ENCODE data around the gene SIPA1.
"Not testable (repeated sequence)": the region's sequence is repeated elsewhere in the genome, so short reads cannot be mapped to it uniquely, and the experiment has no call there.

SIPA1 gene

DNA sequence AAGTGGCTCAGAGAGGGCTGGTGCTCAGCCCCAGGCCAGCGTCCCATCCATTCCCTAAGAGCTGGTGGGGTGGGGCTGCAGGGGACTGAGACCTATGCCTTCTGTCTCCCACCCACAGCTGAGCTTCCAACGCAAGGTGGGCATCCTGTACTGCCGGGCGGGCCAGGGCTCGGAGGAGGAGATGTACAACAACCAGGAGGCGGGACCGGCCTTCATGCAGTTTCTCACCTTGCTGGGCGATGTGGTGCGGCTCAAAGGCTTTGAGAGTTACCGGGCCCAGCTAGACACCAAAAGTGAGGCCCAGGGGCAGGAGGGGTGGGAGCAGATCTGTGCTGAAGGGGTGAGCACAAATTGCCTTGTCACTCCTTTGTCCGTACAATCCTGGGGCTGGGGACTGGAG is 6.9 kb downstream of the SIPA1 start:
- DNase-seq, result no peak

DNA sequence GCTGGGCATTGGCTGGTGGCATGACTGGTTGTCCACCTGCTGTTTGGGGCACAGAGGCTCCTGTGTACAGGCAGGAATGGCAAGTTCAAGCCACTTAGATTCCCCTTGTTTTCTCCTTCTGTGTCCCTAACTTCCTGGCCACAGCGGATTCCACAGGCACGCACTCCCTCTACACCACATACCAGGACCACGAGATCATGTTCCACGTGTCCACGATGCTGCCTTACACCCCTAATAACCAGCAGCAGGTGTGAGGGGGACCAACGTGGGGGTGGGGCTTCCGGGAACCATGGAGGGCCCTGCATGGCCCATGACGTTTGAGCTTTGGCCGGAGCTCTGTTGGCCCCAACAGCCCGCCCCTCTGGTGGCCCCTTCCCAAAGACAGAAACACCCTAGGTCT is 7.8 kb downstream of the SIPA1 start:
- peak; percentile 44 for DNase-seq

DNA sequence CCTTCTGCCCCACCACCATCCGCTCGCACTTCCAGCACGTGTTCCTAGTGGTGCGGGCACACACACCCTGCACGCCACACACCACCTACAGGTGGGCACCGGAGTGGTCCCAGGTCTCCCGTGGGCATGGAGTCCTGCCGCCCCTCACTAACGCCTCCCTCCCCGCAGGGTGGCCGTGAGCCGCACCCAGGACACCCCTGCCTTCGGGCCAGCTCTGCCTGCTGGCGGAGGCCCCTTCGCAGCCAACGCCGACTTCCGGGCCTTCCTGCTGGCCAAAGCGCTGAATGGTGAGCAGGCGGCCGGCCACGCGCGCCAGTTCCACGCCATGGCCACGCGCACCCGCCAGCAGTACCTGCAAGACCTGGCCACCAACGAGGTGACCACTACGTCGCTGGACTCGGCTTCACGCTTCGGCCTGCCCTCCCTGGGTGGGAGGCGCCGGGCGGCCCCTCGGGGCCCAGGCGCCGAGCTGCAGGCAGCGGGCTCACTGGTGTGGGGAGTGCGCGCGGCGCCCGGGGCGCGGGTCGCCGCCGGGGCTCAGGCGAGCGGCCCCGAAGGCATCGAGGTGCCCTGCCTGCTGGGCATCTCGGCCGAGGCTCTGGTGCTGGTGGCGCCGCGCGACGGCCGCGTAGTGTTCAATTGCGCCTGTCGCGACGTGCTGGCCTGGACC is 8.5 kb downstream of the SIPA1 start:
- DNase-seq, result no peak

DNA sequence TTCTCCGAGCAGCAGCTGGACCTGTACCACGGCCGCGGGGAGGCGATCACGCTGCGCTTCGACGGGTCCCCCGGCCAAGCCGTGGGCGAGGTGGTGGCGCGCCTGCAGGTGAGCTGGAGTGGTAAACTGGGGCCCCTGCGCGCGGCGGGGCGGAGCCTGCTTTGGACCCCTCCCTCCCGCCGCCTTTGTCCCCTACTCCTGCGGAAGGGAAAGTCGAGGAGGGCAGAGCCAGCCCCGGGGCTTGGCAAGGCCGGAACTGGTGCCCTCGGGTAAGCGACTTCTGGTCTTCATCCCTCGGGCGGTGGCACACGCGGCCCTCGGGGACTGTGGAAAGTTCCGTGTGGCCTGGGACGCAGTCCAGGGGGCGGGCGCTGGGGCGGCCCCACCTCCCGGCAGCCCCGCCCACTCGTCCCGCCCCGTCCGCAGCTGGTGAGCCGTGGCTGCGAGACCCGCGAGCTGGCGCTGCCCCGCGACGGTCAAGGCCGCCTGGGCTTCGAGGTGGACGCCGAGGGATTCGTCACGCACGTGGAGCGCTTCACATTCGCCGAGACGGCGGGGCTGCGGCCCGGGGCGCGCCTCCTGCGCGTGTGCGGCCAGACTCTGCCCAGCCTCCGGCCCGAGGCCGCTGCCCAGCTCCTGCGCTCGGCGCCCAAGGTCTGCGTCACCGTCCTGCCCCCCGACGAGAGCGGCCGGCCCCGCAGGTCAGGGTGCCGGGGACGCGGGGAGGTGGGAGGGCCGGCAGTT is 9.2 kb downstream of the SIPA1 start:
- peak; percentile 13 for DNase-seq

DNA sequence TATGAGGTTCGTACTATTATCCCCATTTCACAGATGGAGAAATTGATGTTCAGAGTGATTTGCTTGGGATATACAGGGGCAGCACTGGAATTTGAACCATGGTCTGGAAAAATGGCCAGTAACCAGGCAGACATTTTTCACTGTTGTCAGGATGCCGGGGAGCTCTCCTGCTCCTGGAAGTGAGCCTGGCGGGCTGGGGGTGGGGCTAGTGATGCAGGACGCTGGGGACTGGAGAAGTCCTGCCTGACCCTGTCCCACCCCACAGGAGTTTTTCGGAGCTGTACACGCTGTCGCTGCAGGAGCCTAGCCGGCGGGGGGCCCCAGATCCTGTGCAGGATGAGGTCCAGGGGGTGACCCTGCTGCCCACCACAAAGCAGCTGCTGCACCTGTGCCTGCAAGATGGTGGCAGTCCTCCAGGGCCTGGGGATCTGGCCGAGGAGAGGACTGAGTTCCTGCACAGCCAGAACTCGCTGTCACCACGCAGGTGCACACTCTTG is 11.1 kb downstream of the SIPA1 start:
- no peak for DNase-seq

DNA sequence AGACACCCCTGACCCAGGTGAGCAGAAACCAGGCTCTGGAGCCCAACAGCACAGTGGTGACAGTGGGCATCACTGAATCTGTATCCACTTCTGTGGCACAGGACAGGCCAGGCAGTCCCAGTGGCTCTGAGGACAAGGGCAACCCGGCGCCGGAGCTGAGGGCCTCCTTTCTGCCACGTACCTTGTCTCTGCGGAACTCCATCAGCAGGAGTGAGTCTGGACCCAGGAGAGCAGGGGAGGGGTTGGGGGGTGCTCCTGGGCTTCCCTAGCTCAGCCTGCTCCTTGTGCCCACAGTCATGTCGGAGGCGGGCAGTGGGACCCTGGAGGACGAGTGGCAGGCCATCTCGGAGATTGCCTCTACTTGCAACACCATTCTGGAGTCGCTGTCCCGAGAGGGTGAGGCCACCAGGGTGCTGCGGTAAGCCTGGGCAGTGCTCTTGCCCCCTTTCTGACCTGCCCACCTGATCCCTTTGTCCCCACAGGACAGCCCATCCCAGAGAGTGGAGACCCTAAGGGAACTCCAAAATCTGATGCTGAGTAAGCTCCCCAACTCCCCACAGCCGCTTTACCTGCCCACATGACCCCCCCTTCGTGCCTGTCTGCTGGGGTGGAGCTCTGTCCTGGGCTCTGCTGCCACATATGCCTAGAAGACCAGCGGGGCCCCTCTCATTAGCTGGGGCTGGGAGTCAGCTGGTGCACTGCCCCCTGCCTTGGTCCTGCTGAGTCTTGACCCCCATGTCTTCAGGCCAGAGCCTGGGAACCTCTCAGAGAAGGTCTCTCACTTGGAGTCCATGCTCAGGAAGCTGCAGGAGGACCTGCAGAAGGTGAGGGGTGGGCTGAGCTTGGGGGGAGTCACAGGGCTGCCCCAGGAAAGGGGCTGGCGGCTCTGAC is 12.0 kb downstream of the SIPA1 start:
- DNase-seq, result no peak

DNA sequence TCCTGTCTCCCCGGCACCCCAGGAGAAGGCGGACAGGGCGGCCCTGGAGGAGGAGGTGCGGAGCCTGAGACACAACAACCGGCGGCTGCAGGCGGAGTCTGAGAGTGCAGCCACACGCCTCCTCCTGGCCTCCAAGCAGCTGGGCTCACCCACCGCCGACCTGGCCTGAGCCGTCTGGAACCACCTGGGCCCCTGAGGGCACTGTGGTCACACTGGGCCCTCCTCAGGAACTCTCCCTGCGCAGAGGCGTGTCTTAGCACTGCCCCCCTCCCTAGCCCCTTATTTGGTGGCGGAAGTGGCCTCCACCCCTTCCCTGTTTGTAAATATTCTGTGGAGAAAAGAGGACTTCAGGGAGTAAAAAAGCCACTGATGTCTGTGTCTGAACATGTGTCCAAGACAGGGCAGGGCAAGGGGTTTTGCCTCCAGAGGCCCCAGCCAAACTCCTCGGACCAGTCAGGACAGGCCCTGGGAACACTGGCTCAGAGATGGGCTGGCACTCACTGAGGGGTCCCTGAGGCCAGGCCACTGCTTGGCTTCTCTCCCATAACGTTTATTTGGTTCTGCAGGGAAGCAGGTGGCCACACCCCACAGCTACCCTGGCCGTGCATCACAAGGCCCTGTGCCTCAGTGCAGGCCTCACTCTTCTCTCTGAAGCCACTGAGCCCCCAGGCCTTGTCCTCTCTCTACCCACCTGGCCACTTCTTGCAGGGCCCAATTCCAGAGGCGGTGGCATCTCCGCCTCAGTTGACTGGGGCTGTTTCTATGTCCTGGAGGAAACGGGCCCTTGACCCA is 12.8 kb downstream of the SIPA1 start:
- no peak for DNase-seq

DNA sequence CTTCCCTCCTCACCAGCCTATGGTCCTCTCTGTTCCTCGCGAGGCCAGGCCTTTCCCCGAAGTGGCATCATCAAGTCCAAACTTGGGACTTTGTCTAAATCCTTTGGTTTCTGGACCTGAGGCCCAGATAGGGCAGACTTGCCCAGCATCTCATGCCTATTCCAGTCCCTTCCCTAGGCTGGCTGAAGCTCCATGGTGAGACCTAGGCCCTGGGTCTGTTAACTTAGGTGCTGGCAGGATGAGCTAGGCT is 13.4 kb downstream of the SIPA1 start:
- no peak for DNase-seq

DNA sequence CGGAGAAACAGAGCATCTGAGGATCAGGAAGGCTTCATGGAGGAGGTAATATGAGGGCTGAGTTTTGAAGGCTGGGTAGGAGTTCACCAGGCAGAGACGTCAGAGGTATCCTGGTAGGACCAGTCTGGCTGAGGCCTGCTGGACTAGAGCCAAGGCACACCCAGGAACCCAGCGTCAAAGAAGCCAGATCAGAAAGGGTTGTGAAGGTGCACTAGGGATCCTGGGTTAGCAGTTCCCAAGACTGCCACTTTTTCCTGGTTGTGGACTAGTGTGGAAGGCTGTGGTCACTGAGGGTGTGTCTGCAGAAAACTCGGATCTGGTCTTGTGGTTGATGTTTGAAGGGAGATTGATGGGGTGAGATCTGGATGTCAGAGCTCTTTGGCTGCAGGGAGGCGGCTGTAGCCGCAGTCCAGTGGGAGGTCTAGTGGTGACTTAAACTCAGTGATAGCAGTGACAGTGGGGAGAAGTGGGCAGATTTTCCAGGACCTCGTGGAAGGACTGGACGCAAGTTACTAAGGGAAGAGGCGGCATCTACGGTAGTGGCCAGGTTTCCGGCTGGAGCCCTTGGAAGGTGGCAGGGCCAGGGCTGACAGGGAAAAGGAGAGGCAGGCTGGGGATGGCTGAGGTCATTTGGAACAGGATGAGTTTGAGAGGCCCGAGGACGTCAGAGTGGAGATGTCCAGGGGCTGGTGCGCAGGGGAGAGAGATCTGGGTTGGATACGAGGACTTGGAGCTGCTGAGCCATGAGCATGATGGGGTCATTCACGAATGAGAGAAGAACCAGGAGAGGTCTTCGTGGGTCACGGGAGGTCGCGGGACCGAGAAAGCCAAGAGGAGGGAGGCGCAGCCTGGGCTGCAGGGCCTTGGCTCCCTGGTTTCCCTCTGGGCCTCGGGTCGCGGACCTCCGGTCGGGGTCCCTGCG is 13.9 kb downstream of the SIPA1 start:
- peak; percentile 15 for DNase-seq

DNA sequence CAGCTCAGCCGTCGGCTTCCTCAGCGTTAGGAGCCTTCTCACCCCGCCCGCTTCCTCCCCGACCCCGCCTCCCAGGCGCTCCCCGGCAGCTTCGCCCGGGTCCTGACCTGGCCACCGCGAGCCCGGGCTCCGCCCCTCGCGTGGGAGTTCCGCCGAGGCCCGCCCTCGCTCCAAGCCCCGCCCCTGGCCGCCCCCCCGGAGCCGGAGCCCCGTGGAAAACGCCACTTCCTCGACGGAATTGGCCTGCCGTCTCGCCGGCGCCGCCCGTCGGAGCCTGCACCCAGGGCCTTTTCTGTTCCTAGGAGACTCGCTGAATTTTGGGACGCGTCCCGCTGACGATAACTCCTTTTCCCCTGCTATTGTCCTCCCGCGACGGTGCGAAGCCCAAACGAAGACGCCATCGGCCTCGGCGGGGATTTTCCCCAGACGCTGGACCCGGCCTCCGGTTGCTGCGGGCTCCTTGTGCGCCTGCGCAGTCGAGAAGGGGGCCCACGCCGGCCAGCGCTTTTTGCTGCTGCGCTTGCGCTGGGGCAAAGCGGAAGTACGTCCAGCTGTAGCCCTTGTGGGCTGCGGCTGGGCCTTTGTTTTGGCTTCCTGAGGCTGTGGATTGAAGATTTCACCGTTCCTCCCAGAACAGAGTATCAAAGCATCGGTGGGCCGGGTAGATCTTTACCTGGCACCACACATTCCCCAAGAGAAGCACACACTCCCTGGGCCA is 14.8 kb downstream of the SIPA1 start:
- peak; percentile 91 for DNase-seq

DNA sequence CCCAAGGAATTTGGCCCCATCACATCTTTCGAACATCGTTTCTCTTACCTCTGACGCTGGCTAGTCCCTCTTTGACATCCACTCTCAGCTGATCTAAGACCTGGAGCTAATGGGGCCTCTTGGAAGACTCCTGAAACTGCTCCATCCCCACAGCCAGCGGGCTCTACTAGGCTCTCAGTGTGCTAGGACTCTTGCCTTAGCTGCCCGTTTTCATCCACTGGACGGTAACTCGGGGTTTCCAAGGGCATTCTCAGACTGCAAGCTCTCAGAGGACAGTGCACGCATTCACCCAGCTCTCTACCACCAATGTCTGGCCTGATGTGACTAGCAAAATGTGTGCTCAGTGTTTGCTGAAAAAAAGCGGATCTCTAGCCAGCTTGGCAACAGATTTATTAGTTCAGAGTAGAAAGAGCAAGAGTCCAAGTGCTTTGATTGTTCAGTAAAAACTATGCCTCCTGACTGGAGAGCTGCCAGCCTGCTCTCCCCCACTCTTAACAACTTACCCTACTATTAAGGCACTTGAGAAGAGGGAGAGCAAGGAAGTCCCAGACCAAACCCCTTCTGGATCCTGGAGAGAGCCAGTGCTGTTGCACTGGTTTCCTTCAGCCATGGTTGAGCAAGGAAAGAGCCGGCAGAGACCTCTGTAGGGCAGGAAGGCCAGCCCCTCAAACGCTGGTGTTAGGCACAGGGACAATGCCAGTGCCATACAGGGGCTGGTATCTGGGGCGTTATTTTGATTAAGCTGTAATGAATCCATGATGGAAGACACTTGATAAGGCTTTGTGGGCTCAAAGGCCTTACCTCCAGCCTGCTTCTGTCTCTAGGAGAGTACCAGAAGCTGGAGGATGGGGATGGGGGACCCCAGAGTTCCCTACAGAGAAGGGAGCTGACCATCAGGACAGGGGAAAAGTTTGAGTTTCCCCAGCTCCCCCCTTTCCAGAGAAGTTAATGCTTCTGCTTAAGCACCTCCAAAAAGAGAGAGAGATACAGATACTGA is 15.6 kb downstream of the SIPA1 start:
- DNase-seq, result no peak

DNA sequence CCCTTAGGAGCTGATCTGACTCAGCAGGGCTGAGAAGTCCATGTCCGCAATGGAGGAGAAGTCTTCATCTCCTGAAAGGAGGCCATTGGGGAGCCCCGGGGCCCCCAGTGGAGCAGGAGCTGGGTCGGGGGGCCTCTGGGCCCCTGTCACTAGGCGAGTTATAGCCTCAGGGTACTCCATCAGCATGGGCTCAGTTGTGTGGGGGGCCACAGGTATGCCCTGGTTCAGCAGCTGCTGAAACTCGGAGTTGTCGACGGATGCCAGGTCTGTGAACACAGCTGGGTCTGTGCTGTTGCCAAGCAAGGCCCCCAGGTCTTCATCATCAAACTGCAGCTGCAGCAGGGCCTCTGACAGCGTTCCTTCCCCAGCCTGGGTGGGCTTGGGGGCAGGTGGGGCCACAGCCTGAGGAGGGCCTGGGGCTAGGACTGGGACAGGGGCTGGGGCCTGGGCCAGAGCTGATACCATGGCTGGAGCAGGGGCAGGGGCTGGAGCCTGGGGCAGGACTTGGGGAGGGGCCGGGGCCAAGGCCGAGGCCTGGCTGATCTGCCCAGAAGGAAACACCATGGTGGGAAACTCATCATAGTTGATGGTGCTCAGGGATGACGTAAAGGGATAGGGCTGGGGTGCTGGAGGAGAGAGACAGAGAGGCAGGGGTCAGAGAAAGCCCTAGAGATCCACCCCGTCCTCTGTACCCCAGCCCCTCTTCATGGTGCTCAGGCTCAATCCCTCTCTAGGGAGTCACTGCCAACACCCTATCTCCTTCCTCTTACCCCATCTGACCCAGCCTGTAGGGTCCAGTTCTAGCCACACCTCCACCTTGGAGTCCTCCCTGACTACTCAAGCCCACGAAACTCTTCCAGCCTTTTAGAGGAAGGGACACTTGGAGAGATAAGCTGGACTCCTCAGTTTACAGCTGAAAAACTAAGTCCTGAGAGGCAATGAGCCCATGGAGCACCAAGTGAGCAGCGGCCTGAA is 16.8 kb downstream of the SIPA1 start:
- DNase-seq, result no peak

DNA sequence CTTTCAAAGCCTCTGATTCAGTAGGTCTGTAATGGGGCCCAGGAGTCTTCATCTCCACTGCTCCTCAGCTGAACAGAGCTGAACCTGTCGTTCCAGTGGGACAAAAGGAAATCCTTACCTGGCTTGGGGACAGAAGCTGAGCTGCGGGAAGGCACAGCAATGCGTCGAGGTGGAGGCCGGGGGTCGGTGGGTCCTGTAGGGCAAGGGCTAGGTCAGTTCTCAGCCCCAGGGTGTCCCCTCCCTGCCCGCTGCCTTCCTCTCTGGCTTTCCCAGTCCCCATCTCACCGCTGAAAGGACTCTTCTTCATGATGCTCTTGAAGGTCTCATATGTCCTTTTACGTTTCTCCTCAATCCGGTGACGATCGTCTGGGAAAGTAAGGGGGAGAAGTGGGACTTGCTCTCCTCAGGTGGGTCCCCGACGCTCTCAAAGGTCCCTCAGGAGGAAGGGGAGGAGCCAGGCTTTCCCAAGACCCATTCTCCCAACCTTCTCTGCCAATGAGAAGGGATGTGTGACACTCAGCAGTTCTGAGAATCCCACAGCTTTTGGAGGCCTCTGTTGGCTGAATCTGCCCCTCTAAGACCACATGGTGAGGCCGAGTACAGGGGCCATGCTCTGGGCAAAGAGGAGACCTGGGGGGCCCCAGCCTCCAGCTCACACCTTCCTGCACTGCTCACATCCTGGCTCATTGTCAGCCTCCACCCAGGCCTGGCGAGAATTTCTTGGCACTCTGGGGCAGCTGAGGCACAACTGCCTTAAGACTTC is 17.9 kb downstream of the SIPA1 start:
- no peak for DNase-seq

DNA sequence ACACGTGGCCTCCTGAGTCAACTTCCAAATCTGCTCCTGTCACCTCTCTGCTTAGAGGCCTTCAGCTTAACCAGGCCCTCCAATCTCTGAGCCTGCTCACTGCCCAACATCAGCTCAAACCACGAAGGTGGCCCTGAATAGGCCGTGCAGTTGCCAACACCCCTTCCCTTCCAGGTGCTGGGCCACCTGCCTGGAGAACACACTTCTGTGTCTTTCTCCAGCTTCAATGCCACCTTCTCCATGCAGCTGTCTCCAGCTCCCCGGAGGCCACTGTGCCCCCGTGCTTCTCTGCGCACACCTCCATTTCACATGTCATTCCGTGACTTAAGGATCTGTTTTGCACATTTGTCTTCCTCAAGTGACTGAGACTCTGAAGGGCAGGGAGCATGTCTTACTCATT is 19.5 kb downstream of the SIPA1 start:
- no peak for DNase-seq

DNA sequence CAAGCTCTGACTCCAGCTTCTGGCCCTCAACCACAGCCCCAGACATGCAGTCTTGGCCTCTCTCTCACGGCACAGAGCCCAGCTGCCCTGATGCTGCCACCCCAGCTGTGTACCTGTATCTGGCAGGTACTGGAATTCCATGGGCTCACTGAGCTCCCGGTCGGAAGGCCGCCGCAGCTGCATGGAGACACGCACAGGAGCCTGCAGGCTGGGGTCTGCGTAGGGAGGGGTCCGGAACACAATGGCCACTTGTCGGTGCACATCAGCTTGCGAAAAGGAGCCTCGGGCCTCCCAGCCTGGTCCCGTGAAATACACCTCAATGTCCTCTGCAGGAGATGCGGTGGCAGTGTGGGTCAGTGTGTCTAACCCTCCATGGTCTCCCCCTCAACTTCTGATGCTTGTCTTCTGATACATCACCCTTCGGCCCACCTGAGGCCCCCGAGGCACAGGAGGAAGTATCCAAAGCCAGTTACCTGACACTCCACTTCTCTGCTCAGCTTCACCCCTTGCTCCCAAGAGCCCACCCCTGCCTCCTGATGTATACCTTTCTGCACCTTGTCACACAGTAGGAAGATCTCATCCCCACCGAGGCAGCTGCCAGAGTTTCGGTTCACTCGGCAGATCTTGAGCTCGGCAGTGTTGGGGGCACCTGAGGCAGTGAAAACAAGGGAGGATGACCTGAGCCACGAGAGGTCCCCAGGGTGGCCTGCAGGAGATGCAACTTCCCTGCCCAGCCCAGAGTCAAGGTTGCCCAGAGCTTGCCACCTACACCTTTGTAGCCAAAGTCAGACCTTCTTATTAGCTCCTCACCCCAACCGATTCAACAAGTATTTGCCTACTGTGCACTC is 20.5 kb downstream of the SIPA1 start:
- no peak for DNase-seq

DNA sequence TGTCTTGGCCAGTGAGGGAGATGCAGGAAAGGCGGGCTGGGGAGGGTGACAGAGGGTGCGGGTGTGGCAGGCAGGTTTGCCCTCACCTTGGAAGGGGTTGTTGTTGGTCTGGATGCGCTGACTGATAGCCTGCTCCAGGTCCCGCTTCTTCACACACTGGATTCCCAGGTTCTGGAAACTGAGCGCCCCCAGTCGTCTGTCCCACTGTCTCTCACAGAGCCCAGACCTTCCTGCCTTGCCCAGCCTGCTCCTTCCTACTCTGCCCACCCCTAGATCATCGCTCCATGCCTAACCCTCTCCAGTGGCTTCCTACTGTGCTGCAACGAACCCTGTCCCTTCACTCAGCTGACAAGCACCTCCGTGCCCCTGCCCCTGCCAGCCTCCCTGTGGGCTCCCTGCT is 22.1 kb downstream of the SIPA1 start:
- DNase-seq, result no peak

DNA sequence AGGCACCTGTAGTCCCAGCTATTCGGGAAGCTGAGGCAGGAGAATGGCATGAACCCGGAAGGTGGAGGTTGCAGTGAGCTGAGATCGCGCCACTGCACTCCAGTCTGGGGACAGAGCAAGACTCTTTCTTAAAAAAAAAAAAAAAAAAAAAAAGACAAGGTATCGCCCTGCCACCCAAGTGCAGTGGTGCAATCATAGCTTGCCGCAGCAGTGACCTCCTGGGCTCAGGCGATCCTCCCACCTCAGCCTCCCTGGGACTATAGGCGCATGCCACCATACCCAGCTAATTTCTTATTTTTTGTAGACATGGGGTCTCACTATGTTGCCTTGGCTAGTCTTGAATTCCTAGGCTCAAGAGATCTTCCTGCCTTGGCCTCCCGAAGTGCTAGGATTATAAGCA is 23.0 kb downstream of the SIPA1 start:
- DNase-seq, result not testable (repeated sequence)

All from fibroblast of skin of right biceps (primary cell).